ENCODE measurements around the gene FERD3L. TPM values are rescaled to one million over a fixed set of nuclear protein-coding genes. Genes with fewer than 3 reads are reported as not detected.
"Not testable (repeated sequence)": the region's sequence is repeated elsewhere in the genome, so short reads cannot be mapped to it uniquely, and the experiment has no call there.

The FERD3L gene
- not detected in 2 replicates for total RNA-seq

DNA sequence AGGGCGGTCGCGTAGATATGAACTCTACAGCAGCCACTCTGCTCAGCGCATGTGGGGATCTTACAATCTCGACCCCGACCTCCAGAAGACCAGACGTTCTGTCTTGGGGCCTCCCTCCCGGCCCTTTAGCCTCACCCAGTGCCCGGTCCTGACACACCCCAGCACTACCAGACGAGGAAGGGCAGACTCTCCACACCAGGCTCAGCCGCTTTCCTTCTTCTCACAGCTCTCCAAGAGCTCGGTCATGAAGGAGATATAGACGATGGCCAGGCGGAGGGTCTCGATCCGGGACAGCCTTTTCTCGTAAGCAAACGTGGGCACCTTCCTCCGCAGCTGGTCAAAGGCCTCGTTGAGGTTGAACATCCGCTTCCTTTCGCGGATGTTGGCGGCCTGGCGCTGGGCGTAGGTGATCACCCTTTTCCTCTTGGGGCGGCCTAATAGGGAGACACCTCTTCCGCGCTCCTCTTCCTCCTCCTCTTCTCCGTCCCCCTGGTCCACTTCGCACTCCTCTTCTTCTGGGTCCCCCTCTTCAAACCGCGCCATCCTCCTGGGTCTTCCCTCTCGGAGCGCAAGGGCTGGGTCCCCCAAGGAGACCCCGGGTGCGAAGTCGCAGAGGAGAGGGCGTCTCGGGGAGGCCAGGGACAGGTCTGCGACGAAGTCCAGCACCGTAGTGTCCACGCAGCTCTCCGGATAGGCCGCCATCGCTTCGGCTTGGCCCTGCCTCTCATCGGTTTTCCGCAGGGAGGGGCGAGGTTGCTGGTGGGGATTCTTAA, at the start of gene FERD3L:
Gene FERD3L, minus strand, starts transcription at position 761 of the 773 bp plus-strand sequence. Its CDS starts 59 bp downstream, at position 702.
- no peak for DNase-seq (ENCODE audit: low read depth)

GRCh38 chr7:19194417-19194816, 49.2 kb upstream of the FERD3L start:
- not testable (repeated sequence) for DNase-seq (ENCODE audit: low read depth)

DNA sequence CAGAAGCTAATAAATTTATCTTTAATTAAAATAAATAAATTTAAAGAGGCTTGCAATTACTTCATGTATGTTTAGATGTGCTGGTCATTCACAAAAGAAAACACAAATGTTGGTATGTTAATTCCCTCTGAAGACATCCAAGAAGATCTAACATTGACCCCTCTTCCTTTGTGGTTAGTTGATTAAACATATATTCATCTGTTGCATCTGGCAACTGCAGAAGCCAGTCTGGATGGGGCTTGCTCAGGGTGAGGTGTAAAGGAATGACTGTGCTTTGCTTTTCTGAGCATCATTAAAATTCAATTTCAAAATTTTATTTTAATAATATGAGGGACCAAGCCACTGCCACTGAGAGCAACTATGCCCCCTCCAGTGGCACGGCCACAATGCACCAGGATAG, 36.4 kb upstream of the FERD3L start:
- no peak for DNase-seq (ENCODE audit: low read depth)

- no peak for DNase-seq (ENCODE audit: low read depth)
Observed at GRCh38 chr7:19178595-19178994, 33.4 kb upstream of the FERD3L start.

DNA sequence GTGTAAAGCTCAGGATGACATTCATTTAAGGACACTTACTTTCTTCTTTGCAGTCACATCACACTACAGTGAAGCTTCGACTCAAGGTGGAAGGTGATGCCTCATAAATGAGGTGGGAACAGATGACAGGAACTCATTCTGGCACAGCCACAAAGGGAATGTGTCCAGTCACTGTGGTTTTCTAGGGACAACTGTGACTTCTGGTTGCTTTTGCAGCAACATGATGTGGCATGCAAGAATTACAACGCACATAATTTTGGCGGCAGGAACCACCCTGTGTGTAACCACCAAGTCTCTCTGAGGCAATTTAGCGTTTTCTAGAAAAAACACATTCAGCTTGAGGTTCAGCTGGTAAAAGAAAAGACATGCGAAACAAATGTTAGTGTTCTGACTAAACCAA, 32.0 kb upstream of the FERD3L start:
- no peak for DNase-seq (ENCODE audit: low read depth)

- DNase-seq (ENCODE audit: low read depth) = no peak
Observed at GRCh38 chr7:19175241-19175640, 30.0 kb upstream of the FERD3L start.

DNA sequence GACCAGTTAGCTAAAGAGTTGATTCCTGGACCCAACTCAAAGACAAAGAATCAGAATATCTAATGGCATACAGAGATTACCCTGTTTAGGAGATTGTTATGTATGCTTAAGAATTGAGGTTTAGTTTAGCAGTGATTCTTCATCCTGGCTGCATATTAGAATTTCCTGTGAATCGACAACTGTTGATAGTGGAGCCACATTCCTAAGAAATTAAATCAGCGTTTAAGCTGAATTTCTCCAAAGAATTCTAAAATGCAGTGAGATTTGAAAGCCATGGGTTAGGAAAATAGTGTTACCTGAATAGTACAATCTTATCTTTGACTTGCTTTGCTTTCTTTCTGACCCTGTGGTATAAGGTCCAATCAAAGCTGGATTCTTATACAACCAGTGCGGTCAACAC, 16.4 kb upstream of the FERD3L start:
- no peak for DNase-seq (ENCODE audit: low read depth)

GRCh38 chr7:19146699-19147098, 1.5 kb upstream of the FERD3L start:
- DNase-seq (ENCODE audit: low read depth) = peak; percentile 9

- DNase-seq (ENCODE audit: low read depth) = no peak
Observed at GRCh38 chr7:19145434-19146115, 354 bp upstream of the FERD3L start.

DNA sequence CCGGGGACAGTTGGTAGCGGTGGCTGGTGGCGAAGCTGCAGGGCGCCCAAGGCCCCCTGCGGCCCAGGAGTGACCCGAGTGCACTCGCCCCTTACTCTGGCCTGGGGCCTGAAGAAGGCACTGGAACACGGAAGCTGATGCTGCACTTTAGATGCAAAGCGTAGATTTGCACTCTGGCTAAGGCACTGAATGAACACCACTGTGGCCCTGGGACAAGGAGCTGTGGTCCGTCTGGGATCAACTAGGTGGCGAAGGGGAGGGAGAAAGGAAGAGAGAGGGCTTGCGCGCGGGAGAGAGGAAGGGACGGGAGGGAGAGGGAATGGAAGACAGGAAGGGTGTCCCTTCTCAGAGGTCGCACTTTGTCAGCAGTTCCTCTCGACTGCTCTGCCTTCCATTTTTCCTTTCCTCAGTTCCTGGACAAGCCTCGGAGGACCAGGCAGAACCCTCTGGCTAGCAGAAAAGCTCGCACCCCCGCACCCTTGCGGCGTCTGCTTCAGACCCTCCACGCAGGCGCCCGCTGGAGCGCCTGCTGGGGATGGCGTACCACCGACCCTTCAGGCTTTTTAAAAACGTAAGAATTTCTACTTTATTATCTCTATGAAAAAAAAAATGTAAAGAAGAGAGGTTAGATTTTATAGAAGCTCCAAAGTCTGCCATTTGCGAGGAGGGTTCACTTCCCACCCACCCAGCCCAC, 1.2 kb downstream of the FERD3L start:
- DNase-seq (ENCODE audit: low read depth) = no peak

GRCh38 chr7:19139706-19140327, 5.4 kb downstream of the FERD3L start:
- no peak for DNase-seq (ENCODE audit: low read depth)

- DNase-seq (ENCODE audit: low read depth) = no peak
Observed at GRCh38 chr7:19133886-19134285, 11.3 kb downstream of the FERD3L start.

DNA sequence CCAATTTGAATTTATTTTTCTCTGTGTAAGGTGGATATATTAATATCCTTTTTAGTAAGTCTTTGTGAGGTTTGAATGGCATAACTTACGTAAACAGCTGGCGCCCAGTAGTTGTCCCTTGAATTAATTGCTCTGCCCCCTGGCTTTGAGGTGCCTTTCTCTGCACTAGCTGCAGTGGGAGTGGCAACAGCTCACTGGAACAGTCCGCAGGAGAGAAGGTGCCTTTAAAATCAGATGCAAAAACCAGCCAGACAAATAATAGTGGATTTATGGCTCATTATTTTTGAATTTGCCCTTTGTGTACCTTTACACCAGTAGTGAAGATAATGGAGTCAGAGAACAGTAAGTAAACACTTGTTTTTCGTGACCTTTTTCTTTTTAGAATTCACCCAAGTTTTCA, 11.8 kb downstream of the FERD3L start:
- DNase-seq (ENCODE audit: low read depth) = no peak

- no peak for DNase-seq (ENCODE audit: low read depth)
Observed at GRCh38 chr7:19128856-19129255, 16.4 kb downstream of the FERD3L start.

GRCh38 chr7:19121977-19122588, 23.1 kb downstream of the FERD3L start:
- peak; percentile 46 for DNase-seq (ENCODE audit: low read depth)

GRCh38 chr7:19119870-19120486, 25.2 kb downstream of the FERD3L start:
- no peak for DNase-seq (ENCODE audit: low read depth)

GRCh38 chr7:19119372-19119771, 25.8 kb downstream of the FERD3L start:
- DNase-seq (ENCODE audit: low read depth) = no peak

- DNase-seq (ENCODE audit: low read depth) = no peak
Observed at GRCh38 chr7:19118636-19119371, 26.4 kb downstream of the FERD3L start.

- DNase-seq (ENCODE audit: low read depth) = no peak
Observed at GRCh38 chr7:19117870-19118608, 27.2 kb downstream of the FERD3L start.

All from renal cortical epithelial cell (primary cell).